ENCODE data around the gene ZBTB45.

Gene ZBTB45

GRCh38 chr19:58522709-58523108 lies 3.1 kb upstream of the ZBTB45 start:
- Histone ChIP-seq H3K27me3 (ENCODE audit: control insufficient read depth, insufficient read depth, low read length) (no peaks in the 10 kb centered on the region), H3K9ac (ENCODE audit: low read depth, low read length) (no peak overlapping the region), H3K4me3 (ENCODE audit: low read depth, low read length) (no peak overlapping the region), H3K9me3 (ENCODE audit: control insufficient read depth, insufficient read depth, low read length) (no peaks in the 10 kb centered on the region), H3K27ac (ENCODE audit: low read depth, low read length) (no peak overlapping the region), H3K4me1 (ENCODE audit: control insufficient read depth, insufficient read depth, low read length) (peaks cover 22% of the 10 kb centered on the region), H3K36me3 (ENCODE audit: control insufficient read depth, insufficient read depth, low read length) (no peaks in the 10 kb centered on the region)

- H3K27ac ChIP-seq (ENCODE audit: low read depth, low read length) = no peak overlapping the region
- no peak overlapping the region for H3K9ac ChIP-seq (ENCODE audit: low read depth, low read length)
- no peak overlapping the region for H3K4me3 ChIP-seq (ENCODE audit: low read depth, low read length)
- H3K9me3 ChIP-seq (ENCODE audit: control insufficient read depth, insufficient read depth, low read length) = no peaks in the 10 kb centered on the region
- H3K36me3 ChIP-seq (ENCODE audit: control insufficient read depth, insufficient read depth, low read length) = peaks cover 3% of the 10 kb centered on the region; the same call in 1 of the 2 replicates
- no peaks in the 10 kb centered on the region for H3K27me3 ChIP-seq (ENCODE audit: control insufficient read depth, insufficient read depth, low read length)
- peaks cover 22% of the 10 kb centered on the region for H3K4me1 ChIP-seq (ENCODE audit: control insufficient read depth, insufficient read depth, low read length)
Measured at GRCh38 chr19:58521651-58522050, 2.0 kb upstream of the ZBTB45 start.

- no peaks in the 10 kb centered on the region for H3K27me3 ChIP-seq (ENCODE audit: control insufficient read depth, insufficient read depth, low read length)
- no peaks in the 10 kb centered on the region for H3K9me3 ChIP-seq (ENCODE audit: control insufficient read depth, insufficient read depth, low read length)
- peaks cover 23% of the 10 kb centered on the region for H3K4me1 ChIP-seq (ENCODE audit: control insufficient read depth, insufficient read depth, low read length)
- peak overlapping the region; percentile 99 for H3K27ac ChIP-seq (ENCODE audit: low read depth, low read length)
- peak overlapping the region; percentile 71 for H3K4me3 ChIP-seq (ENCODE audit: low read depth, low read length)
- H3K9ac ChIP-seq (ENCODE audit: low read depth, low read length) = peak overlapping the region; percentile 94
- peaks cover 3% of the 10 kb centered on the region; the same call in 1 of the 2 replicates for H3K36me3 ChIP-seq (ENCODE audit: control insufficient read depth, insufficient read depth, low read length)
Measured at GRCh38 chr19:58520257-58520599, 618 bp upstream of the ZBTB45 start.

- H3K4me1 ChIP-seq (ENCODE audit: control insufficient read depth, insufficient read depth, low read length) = peaks cover 27% of the 10 kb centered on the region
- no peaks in the 10 kb centered on the region for H3K27me3 ChIP-seq (ENCODE audit: control insufficient read depth, insufficient read depth, low read length)
- H3K9ac ChIP-seq (ENCODE audit: low read depth, low read length) = peak overlapping the region; percentile 94
- H3K36me3 ChIP-seq (ENCODE audit: control insufficient read depth, insufficient read depth, low read length) = peaks cover 3% of the 10 kb centered on the region; the same call in 1 of the 2 replicates
- peak overlapping the region; percentile 71 for H3K4me3 ChIP-seq (ENCODE audit: low read depth, low read length)
- peak overlapping the region; percentile 99 for H3K27ac ChIP-seq (ENCODE audit: low read depth, low read length)
- no peaks in the 10 kb centered on the region for H3K9me3 ChIP-seq (ENCODE audit: control insufficient read depth, insufficient read depth, low read length)
Measured at GRCh38 chr19:58519087-58519354, 589 bp downstream of the ZBTB45 start.

GRCh38 chr19:58518256-58519086 lies 1.1 kb downstream of the ZBTB45 start:
- peak overlapping the region; percentile 99 for H3K27ac ChIP-seq (ENCODE audit: low read depth, low read length)
- peak overlapping the region; percentile 94 for H3K9ac ChIP-seq (ENCODE audit: low read depth, low read length)
- peaks cover 3% of the 10 kb centered on the region; the same call in 1 of the 2 replicates for H3K36me3 ChIP-seq (ENCODE audit: control insufficient read depth, insufficient read depth, low read length)
- no peaks in the 10 kb centered on the region for H3K27me3 ChIP-seq (ENCODE audit: control insufficient read depth, insufficient read depth, low read length)
- peaks cover 27% of the 10 kb centered on the region for H3K4me1 ChIP-seq (ENCODE audit: control insufficient read depth, insufficient read depth, low read length)
- H3K4me3 ChIP-seq (ENCODE audit: low read depth, low read length) = peak overlapping the region; percentile 71
- no peaks in the 10 kb centered on the region for H3K9me3 ChIP-seq (ENCODE audit: control insufficient read depth, insufficient read depth, low read length)

GRCh38 chr19:58516964-58517833 lies 2.4 kb downstream of the ZBTB45 start:
- no peaks in the 10 kb centered on the region for H3K9me3 ChIP-seq (ENCODE audit: control insufficient read depth, insufficient read depth, low read length)
- H3K4me3 ChIP-seq (ENCODE audit: low read depth, low read length) = no peak overlapping the region
- H3K4me1 ChIP-seq (ENCODE audit: control insufficient read depth, insufficient read depth, low read length) = peaks cover 24% of the 10 kb centered on the region
- no peak overlapping the region for H3K27ac ChIP-seq (ENCODE audit: low read depth, low read length)
- no peaks in the 10 kb centered on the region for H3K27me3 ChIP-seq (ENCODE audit: control insufficient read depth, insufficient read depth, low read length)
- peaks cover 3% of the 10 kb centered on the region; the same call in 1 of the 2 replicates for H3K36me3 ChIP-seq (ENCODE audit: control insufficient read depth, insufficient read depth, low read length)
- H3K9ac ChIP-seq (ENCODE audit: low read depth, low read length) = no peak overlapping the region

- no peaks in the 10 kb centered on the region for H3K9me3 ChIP-seq (ENCODE audit: control insufficient read depth, insufficient read depth, low read length)
- peaks cover 24% of the 10 kb centered on the region for H3K4me1 ChIP-seq (ENCODE audit: control insufficient read depth, insufficient read depth, low read length)
- peak overlapping the region; percentile 89 for H3K27ac ChIP-seq (ENCODE audit: low read depth, low read length)
- no peak overlapping the region for H3K4me3 ChIP-seq (ENCODE audit: low read depth, low read length)
- H3K9ac ChIP-seq (ENCODE audit: low read depth, low read length) = no peak overlapping the region
- no peaks in the 10 kb centered on the region for H3K27me3 ChIP-seq (ENCODE audit: control insufficient read depth, insufficient read depth, low read length)
- H3K36me3 ChIP-seq (ENCODE audit: control insufficient read depth, insufficient read depth, low read length) = peaks cover 3% of the 10 kb centered on the region; the same call in 1 of the 2 replicates
Measured at GRCh38 chr19:58516246-58516836, 3.3 kb downstream of the ZBTB45 start.

- Histone ChIP-seq H3K9me3 (ENCODE audit: control insufficient read depth, insufficient read depth, low read length) (no peaks in the 10 kb centered on the region), H3K9ac (ENCODE audit: low read depth, low read length) (no peak overlapping the region)
Measured at GRCh38 chr19:58515259-58515658, 4.4 kb downstream of the ZBTB45 start.

GRCh38 chr19:58514564-58515022 lies 5.0 kb downstream of the ZBTB45 start:
- H3K27ac ChIP-seq (ENCODE audit: low read depth, low read length) = peak overlapping the region; percentile 79
- peaks cover 20% of the 10 kb centered on the region for H3K4me1 ChIP-seq (ENCODE audit: control insufficient read depth, insufficient read depth, low read length)
- peak overlapping the region; percentile 32; the same call in 1 of the 2 replicates for H3K9ac ChIP-seq (ENCODE audit: low read depth, low read length)
- H3K9me3 ChIP-seq (ENCODE audit: control insufficient read depth, insufficient read depth, low read length) = no peaks in the 10 kb centered on the region
- H3K36me3 ChIP-seq (ENCODE audit: control insufficient read depth, insufficient read depth, low read length) = peaks cover 3% of the 10 kb centered on the region; the same call in 1 of the 2 replicates
- H3K27me3 ChIP-seq (ENCODE audit: control insufficient read depth, insufficient read depth, low read length) = no peaks in the 10 kb centered on the region
- peak overlapping the region; percentile 62 for H3K4me3 ChIP-seq (ENCODE audit: low read depth, low read length)

More at GRCh38 chr19:58515259-58515658, 4.4 kb downstream of the ZBTB45 start:
- no peaks in the 10 kb centered on the region for H3K27me3 ChIP-seq (ENCODE audit: control insufficient read depth, insufficient read depth, low read length)
- peak overlapping the region; percentile 89 for H3K27ac ChIP-seq (ENCODE audit: low read depth, low read length)
- H3K4me3 ChIP-seq (ENCODE audit: low read depth, low read length) = peak overlapping the region; percentile 2; the same call in 1 of the 2 replicates
- peaks cover 21% of the 10 kb centered on the region for H3K4me1 ChIP-seq (ENCODE audit: control insufficient read depth, insufficient read depth, low read length)
- peaks cover 3% of the 10 kb centered on the region; the same call in 1 of the 2 replicates for H3K36me3 ChIP-seq (ENCODE audit: control insufficient read depth, insufficient read depth, low read length)

GRCh38 chr19:58513694-58514563 lies 5.7 kb downstream of the ZBTB45 start:
- peak overlapping the region; percentile 62 for H3K4me3 ChIP-seq (ENCODE audit: low read depth, low read length)
- no peaks in the 10 kb centered on the region for H3K9me3 ChIP-seq (ENCODE audit: control insufficient read depth, insufficient read depth, low read length)
- peak overlapping the region; percentile 46; the same call in 1 of the 2 replicates for H3K9ac ChIP-seq (ENCODE audit: low read depth, low read length)
- H3K36me3 ChIP-seq (ENCODE audit: control insufficient read depth, insufficient read depth, low read length) = peaks cover 3% of the 10 kb centered on the region; the same call in 1 of the 2 replicates
- H3K27me3 ChIP-seq (ENCODE audit: control insufficient read depth, insufficient read depth, low read length) = no peaks in the 10 kb centered on the region
- peaks cover 20% of the 10 kb centered on the region for H3K4me1 ChIP-seq (ENCODE audit: control insufficient read depth, insufficient read depth, low read length)
- H3K27ac ChIP-seq (ENCODE audit: low read depth, low read length) = peak overlapping the region; percentile 79
